GM19397 (cell line): Measurements from ENCODE around the gene ACTR3C.
"Not testable (repeated sequence)": the region's sequence is repeated elsewhere in the genome, so short reads cannot be mapped to it uniquely, and the experiment has no call there.

ENCODE experiments used
- ATAC-seq: cut with Tn5 transposase; IDR thresholded peaks from one replicate; pipeline ENCODE4 v1.9.1; 2021; ENCODE audit warnings: mild to moderate bottlenecking, moderate library complexity; ENCODE audit not compliant: unreplicated experiment

Gene ACTR3C

GRCh38 chr7:150219941-150220658, 103.2 kb downstream of the ACTR3C start:
- ATAC-seq, result not testable (repeated sequence)

- not testable (repeated sequence) for ATAC-seq
Measured at GRCh38 chr7:150206848-150207247, 116.5 kb downstream of the ACTR3C start.

- ATAC-seq, result not testable (repeated sequence)
Measured at GRCh38 chr7:150205866-150206265, 117.5 kb downstream of the ACTR3C start.

- not testable (repeated sequence) for ATAC-seq
Measured at GRCh38 chr7:150204577-150204976, 118.8 kb downstream of the ACTR3C start.

GRCh38 chr7:150202894-150203293, 120.5 kb downstream of the ACTR3C start:
- not testable (repeated sequence) for ATAC-seq
